A549 treated with Mapracorat at 1 μM for 4 hours (cell line): ENCODE results near the gene POLR1F. TPM values are rescaled to one million over a fixed set of nuclear protein-coding genes. Genes with fewer than 3 reads are reported as not detected.

Experiments
- total RNA-seq: library from RNA; stranded (reverse); fragments of 200-300 nt; extraction: Qiagen RNA extraction; gene quantifications from 5 replicates; pipeline ENCODE4 v1.2.3, GENCODE V29; 2022

POLR1F gene, protein sequence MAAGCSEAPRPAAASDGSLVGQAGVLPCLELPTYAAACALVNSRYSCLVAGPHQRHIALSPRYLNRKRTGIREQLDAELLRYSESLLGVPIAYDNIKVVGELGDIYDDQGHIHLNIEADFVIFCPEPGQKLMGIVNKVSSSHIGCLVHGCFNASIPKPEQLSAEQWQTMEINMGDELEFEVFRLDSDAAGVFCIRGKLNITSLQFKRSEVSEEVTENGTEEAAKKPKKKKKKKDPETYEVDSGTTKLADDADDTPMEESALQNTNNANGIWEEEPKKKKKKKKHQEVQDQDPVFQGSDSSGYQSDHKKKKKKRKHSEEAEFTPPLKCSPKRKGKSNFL
- 13.1 to 17.9 TPM (median 14.8 TPM) in 5 replicates for total RNA-seq

DNA sequence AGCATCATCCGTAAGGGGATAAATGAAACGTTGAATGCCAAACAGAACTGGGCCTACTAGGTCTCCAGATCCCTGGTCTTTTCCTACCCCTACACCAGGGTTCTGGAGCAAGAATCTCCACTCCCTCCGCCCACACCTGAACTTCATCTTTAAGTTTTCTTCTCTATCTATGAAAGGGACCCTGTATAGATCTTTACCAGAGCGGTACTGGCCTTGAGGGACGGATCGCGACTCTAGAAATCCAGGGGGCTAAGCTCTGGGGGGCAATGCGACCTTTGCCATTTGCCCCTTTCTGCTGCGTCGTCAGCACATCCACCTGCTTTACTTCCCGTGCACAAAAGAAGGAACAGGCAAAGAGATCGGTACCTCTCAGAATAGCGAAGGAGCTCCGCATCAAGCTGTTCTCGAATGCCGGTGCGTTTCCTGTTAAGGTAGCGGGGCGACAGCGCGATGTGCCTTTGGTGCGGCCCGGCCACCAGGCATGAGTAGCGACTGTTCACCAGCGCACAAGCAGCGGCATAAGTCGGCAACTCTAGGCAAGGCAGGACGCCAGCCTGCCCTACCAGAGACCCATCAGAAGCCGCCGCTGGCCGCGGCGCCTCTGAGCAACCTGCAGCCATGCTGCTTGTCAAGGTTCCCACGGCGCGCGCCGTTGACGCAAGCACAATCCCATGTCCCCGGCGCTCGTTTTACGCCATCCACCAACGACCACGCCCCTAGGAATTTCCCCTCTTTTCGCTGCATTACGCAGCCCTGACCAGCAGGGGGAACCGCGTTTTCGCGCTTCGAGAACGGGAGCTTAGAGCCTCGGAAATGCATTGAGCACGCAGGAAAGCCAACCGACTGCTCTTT lies at the start of gene POLR1F:
POLR1F (minus strand) TSS at position 641 of the 852 bp plus-strand sequence; CDS start at position 620, 21 bp downstream.

Other genes with a start within 250 kb of the POLR1F start
- not detected in 5 replicates for gene TMEM196, start 64.6 kb upstream of the POLR1F start, total RNA-seq